Islet of Langerhans (tissue), 1 donor: ENCODE results near the gene ZNF783.
"Not testable (repeated sequence)": the region's sequence is repeated elsewhere in the genome, so short reads cannot be mapped to it uniquely, and the experiment has no call there.

Experiments
- FAIRE-seq: peaks from one replicate; lab custom pipeline; 2011; peaks lifted over from hg19 to GRCh38; lab: Jason Lieb, UNC

The ZNF783 gene

DNA sequence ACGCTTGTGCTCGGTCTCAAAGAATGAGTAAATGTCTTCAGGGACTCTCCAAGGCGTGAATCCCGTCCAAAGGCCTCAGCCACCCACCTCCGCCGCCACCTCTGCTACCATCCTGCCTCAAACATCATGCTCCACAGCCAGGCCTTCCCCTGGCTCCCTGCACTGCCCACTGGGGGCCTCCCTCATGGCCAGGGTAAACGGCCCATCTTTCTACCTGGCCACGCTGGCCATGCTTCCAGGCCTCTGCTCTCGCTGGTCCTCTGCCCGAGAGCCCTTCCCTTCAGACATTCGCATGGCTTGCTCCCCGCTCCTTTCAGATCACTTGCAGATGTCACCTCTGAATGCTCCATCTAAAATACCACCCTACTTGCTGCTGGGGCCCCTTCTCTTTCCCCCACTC lies 40.2 kb downstream of the ZNF783 start:
- no peak for FAIRE-seq

DNA sequence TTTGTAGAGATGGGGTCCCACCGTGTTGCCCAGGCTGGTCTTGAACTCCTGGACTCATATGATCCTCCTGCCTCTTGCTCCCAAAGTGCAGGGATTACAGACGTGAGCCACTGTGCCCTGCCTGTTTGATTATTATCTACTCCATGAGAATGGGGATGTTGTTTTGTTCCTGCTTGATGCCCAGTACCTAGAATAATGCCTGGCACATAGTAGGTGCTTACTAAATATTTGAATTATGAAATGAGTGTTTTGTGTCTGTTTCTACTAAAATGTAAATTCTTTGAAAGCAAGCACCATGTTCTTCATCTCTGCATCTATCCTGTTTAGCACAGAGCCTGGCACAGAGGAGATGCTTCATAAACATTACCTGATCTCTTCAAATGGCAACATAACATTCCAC lies 40.9 kb downstream of the ZNF783 start:
- no peak for FAIRE-seq

DNA sequence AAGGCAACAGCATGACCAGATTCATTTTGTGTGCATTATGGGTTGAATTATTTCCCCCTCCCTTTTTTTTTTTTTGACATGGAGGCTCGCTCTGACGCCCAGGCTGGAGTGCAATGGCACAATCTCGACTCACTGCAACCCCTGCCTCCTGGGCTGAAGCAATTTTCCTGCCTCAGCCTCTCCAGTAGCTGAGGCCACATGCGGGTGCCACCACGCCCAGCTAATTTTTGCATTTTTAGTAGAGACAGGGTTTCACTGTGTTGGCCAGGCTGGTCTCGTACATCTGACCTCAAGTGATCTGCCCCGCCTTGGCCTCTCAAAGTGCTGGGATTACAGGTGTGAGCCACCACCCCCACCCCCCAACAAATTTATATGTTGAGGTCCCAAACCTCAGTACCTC lies 42.0 kb downstream of the ZNF783 start:
- FAIRE-seq = no peak

DNA sequence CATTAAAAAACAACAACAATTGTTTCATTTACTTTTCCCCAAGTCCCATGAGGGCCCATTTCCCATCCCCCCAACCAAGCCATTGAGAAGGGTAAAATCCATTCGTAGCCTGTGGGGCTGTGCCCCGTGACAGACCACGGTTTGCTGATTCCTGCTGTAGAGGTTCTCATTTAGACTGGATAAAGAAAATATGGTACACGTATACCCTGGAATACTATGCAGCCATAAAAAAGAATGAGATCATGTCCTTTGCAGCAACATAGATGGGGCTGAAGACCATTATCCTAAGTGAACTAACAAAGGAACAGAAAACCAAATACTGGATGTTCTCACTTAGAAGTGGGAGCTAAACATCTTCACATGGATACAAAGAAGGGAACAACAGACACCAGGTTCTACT lies 44.9 kb downstream of the ZNF783 start:
- no peak for FAIRE-seq

DNA sequence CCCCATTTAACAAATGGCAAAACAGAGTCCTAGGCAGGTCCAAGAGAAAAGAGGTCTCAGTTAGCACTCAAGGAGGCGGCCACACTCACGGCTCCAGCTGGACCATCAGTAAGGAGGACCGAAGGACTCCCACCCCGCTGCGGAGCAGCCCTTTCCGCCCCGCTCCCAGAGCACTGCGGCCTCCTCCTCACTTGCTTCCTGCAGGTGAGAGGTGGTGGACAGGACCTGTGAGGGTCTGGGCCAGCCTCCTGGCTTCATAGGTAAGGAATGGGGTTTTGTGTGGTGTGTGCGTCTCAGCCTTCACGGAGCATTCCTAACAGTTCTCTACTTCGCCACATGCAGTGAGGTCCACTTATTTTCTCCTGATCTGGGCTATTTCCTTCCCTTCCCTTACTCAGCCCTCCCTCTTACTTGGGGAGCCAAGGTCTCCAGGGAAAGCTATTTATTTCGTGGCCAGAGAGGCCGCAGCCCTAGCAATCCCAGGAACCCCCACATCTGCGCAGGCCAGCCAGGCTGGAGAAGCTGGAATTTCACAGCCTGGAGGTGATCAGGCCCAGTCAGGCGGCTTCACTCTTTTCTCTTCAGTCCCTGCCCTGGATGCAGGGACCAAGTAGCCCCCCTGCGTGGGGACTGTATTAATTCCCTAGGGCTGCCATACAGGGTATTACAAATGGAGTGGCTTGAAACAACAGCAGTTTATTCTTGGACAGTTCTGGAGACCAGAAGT lies 45.9 kb downstream of the ZNF783 start:
- FAIRE-seq = no peak

DNA sequence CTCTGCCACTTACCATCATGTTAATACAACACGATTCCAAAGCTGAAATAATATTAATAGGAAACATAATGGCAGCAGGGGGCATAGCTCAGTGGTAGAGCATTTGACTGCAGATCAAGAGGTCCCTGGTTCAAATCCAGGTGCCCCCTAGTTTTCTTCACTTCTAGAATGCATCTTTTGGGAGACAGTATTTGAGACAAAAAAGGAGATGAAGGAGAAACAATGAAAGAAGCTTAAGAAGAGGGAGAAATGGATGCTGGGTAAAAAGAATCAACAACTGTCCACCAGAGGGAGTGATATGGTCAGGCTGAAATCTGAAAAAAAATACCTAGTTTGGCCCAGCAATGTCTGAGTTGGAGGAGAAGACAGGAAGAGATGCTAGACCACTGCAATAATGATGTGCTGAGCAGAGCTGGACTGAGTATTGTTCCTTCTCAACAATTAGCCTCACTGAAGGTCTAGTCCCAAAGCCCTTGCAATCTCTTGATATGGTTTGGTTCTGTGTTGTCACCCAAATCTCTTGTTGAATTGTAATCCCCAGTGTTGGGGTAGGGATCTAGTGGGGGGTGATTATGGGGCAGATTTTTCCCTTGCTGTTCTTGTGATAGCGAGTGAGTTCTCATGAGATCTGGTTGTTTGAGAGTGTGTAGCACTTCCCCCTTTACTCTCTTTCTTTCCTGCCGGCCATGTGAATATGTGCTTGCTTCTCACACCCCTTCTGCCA lies 48.3 kb downstream of the ZNF783 start:
- FAIRE-seq = no peak

DNA sequence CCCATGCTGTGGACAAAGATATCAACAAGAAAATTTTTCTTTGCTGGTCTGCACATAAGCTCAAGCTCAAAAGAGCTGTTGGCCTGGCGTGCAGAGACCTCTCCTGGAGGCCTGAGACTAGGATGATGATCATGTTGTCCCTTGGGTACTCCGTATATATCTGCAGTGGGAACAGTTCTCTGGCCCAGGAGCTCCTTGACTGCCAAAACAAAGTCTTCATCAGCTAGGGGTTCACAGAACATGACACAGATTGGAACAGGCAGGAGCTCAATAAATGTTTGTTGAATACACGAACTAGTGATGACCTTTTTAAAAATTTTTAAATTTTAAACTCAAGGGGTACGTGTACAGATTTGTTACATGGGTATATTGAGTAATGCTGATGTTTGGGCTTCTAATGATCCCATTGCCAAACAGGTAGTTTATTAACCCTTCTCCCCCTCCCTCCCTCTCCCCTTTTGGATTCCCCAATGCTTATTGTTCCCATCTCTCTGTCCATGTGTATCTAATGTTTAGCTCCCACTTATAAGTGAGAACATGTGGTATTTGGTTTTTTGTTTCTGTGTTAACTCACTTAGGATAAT lies 49.1 kb downstream of the ZNF783 start:
- FAIRE-seq = no peak

DNA sequence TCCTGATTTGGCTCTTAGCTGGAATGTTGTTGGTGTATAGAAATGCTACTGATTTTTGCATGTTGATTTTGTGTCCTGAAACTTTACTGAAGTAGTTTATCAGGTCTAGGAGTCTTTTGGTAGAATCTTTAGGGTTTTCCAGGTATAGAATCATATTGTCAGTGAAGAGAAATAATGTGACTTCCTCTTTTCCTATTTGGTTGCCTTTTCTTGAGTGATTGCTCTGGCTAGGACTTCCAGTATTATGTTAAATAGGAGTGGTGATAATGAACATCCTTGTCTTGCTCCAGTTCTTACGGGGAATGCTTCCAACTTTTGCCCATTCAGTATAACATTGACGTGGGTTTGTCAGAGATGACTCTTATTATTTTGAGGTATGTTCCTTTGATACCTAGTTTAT lies 52.0 kb downstream of the ZNF783 start:
- no peak for FAIRE-seq

DNA sequence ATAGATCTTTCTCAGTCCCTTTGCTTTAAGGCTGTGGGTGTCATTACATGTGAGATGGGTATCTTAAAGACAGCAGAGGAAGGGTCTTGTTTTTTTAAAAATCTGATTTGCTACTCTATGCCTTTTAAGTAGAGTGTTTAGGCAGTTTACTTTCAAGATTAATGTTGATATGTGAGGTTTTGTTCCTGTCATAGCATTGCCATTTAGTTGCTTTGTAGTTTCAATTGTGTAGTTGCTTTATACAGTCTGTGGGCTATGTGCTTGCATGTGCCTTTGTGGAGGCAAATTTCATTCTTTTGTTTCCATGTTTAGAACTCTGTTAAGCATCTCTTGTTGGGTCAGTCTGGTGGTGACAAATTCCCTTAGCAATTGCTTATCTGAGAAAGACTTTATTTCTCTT lies 54.6 kb downstream of the ZNF783 start:
- no peak for FAIRE-seq

DNA sequence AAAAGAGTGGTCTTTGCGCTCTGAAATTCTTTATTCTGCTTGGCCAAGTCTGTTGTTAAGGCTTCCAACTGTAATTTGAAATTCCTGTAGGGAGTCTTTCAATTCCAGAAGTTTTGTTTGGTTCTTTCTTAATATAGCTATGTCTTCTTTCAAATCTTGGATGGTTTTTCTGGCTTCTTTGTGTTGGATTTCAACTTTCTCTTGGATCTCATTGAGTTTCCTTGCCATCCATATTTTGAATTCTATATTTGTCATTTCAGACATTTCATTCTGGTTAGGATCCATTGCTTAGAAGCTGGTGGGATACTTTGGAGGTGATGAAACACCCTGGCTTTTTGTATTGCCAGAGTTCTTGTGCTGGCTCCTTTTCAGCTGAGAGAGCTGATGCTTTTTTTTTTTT lies 55.5 kb downstream of the ZNF783 start:
- no peak for FAIRE-seq

DNA sequence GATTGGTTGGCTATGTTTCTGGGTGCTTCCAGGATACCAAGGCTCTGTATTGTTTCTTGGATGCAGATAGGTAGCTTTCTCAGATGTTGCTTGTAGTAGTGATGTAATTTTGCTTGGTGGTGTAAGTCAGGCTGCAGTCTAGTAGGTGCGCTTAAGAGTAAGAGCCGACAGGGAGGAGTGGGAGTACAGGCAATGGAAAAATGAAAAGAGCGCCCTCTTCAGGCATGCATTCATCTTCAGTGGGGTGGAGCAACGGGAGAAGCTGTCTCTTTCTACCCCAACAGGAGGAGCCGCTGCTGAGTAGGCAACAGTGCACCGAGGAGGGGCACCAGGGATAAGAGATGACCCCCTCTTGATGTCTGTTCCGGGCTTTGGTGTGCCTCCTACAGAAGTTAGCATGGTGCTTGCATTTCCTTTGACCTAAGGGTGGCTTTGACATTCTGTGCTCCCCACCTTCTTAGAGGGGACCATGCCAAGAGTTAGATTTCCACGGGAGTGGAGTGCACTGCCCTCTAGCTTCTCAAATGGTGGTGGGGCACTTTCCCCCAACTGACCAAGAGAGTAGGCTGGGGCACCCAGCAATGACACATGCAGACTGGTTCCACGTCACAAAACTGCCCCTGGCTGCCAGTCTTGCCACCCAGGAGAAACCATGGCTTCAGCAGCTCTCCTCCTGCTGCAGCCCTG lies 56.1 kb downstream of the ZNF783 start:
- no peak for FAIRE-seq

DNA sequence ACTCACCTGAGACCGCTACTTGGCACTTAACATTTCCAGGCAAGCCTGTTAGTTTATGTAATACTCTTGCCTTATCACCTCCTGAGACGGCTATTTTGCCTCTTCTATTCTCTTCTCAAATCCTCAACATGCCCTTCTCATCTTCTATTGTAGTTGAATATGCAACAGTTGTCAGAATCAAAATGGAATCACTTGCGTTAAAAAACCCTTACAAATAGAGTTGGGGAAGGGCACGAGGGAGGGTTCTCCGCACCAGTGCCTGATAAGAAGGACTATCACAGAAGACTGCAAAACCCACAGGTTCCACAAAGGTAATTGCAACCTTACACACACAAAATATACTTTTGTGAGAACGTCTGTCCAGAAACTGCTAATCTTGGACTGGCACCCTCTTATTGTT lies 57.4 kb downstream of the ZNF783 start:
- no peak for FAIRE-seq

DNA sequence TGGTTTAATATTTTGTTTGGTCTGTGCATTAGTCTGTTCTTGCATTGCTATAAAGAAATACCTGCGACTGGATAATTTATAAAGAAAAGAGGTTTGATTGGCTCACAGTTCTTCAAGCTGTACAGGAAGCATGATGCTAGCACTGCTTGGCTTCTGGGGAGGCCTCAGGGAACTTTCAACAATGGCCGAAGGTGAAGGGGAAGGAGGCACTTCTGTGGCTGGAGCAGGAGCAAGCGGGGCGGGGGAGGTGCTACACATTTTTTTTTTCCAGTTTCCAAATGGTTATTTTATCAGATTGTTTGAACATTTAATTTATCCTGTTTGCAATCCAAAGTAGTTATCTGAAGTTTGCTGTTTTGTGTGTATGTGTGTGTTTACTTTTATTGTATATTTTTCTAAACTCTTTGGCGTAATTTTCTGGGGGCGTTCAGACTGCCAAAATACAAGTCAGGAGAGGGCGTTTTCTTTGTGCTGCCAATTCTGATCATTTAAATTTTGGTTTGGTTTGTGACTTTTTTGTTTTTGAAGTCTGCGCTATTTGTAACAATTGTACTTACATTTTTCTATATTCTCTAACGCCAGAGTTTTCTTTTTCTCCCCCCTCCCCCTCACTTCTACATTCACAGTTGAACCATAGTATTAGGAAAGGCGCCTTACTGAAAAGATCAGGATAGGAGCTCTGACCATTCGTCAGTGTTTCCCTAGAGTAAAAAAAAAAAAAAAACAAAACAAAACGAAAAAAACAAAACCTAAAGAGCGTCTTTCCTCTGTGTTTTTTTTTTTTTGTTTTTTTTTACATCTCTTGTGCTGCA lies 58.5 kb downstream of the ZNF783 start:
- FAIRE-seq = no peak

DNA sequence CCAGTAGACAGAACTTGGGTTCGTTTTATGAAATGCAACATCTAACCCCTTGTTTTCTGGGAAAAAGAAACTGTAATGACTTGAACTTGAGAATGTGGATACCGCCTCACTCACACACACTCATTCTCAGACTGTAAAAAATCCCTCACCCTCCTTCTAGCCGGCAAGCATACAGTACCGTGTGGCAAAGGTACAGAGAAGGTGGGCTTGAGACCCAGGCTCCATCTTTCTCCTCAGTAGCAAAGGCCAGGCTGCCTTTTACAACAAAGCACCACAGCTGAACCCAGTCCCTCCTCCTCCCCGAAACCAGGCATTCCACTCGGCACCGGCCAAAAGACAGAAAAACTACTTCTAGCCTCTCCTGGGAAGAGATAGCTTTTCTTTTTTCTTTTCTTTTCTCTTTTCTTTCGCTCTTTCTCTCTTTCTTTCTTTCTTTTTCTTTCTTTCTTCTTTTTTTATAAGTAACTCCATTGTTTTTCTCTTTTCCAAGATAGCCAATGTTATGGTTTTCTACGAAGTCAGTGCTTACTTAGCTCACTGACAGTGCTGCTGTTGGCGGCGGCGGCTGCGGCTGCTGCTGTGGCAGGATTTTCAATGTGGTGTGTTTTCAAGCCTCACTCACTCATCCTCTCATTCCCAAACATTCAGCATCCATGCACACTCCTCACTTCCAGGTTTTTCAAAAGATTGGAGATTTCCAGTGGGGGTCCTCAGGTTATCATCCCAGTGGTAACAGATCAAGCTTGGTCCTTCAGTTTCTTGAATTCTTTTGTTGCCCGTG lies 59.3 kb downstream of the ZNF783 start:
- not testable (repeated sequence) for FAIRE-seq

DNA sequence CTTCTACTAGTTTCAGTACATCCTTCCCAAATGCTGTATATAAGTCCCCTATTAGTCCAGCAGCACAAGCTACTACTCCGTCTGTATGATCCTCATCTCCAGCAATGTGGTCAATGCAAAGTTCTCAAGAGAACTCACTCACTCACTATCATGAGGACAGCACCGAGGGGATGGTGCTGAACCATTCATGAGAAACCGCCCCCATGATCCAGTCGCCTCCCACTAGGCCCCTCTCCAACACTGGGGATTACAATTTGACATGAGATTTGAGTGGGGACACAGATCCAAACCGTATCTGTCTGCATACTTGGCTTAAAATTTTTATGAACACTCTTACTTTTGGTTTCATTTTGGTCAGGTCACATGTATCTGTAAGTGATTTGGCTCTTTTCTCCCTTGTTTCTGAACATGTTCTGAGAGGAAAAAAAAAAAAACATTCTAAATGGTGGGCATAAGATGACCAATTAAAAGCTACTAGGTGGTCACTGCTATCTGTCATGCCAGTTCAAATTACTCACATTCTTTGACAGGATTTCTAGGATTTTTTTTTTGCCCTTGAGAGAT lies 60.1 kb downstream of the ZNF783 start:
- no peak for FAIRE-seq

DNA sequence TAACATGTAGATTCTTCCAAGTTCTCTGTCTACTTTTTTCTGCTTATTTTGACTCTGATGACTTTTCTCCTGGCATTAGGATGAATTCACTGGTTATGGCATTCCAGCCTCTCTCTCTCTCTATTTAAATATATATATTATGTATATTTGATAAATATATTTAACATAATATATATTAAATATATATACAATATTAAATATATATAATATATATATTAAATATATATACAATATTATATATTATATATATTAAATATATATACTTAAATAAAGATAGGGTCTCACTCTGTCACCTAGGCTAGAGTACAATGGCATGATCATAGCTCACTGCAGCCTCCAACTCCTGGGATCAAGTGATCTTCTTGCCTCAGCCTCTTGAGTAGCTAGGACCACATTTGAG lies 60.7 kb downstream of the ZNF783 start:
- no peak for FAIRE-seq

DNA sequence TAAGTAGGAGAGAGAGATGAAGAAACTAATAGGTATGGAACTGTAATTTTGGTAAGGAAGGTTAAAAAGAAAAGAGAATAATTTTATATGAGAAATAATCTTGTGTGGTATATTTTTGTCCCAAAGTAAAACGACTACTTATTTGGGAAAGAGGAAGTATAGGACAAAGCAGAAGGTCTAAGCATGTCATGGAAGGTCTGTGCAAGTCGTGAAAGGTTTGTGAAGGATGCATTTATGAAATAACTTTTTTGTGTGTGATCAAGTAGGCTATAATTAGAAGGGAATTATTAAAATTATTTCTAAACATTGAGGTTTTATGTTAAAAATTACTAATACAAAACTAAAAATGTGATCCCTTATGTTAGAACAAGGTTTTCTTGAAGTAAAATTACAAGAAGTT lies 63.3 kb downstream of the ZNF783 start:
- FAIRE-seq = no peak

DNA sequence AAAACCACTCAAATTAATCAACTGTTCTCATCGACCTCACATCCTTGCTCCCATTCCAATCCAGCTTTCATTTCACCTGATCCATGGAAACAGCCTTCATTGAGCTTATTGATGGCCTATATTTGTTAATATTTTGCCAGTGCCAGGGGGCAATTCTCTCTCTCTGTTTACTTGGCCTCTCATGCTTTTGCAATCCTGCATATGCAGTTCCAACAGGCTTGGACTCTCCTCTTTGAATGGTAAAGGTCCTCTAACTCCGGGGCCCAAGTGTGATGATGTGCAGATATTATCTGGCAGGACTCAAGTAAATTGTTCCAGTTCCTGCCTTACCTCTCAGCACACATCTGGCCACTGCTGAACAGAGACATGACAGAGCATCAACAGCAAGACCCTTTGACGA lies 67.3 kb downstream of the ZNF783 start:
- FAIRE-seq = no peak

DNA sequence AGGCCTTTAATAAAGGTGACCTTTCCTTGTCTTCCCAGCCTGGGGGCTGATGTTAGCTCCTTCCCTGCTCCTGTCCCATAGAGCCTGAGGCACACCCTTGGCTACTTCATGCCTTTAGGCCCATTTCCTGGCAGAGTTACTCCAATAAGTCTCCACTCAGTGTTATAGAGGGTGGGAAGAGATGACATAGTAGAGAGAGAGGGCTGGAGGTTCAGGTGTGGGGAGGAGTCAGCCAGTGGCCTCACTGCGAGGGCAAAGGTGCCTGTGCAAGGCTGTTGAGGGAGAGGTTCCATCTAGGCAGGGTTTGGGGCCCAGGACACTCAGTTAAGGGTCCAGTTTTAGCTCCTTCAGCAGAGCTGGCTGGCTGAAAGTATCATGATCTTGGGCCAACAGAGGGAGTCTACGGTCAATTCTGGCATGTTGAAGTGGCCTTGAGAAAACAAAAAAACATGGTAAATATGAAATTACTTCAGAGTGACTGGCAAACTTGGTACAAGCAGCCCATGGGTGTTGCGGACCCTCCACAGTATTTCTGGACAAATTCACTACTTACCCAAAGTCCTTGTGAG lies 67.9 kb downstream of the ZNF783 start:
- no peak for FAIRE-seq

DNA sequence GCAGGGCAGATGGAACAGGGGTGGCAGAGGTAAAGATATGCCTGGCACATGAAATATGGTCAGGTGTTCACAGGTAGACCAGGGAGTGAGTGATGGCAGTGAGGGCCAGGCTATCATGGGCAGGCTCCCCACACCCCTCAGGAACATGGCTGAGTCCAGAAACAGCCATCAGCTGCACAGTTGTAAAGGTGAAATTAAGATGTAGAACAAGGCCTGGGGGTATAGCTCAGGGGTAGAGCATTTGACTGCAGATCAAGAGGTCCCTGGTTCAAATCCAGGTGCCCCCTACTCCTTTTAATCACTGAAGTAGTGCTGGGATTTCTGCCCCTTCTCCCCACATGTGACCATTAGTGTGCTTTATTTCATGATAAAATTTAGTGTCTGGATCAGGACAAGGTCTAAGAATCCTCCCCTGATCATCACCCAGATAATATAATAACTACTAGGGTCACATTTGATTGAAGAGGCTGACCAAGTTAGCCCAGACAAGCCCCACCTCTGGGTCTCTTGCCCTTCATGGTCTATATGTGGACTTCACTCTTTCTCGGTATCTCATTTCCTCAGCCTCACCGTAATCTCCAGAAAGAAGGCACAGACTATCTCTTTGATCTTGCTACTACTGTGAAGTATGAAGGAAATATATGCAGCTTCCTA lies 69.0 kb downstream of the ZNF783 start:
- no peak for FAIRE-seq
